ENCODE data around the gene HECTD3. TPM values are rescaled to one million over a fixed set of nuclear protein-coding genes. Genes with fewer than 3 reads are reported as not detected.

Gene HECTD3
- total and polyA plus RNA-seq, 2 of the 4 experiments (the other 2 are of a cell fraction) = 12.2 to 39.5 TPM

DNA sequence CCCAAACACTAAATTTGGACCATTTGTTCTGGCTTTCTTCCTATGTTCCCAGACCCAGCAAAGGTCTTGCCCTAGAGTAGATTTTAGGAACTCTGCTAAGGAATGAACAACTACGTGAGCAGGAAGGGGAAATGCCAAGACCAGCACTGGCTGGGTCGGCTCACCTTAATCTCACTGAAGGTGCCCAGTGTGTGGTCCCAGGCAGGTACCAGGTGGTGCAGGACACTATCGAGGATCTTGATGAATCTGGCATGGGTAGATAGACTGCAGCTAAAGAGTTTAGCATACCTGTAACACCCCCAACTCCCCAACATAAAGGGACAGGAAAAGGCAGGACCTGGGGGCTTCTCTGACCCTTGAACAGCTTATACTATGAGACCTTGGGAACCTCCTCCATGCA is 3.0 kb downstream of the HECTD3 start:
- Histone ChIP-seq H4K5ac (ENCODE audit: low read depth, low read length) (no peak overlapping the region), H3K9me3 (ENCODE audit: control insufficient read depth, insufficient read depth, low read length) (no peaks in the 10 kb centered on the region), H3K27ac (ENCODE audit: insufficient read depth, low read length) (no peak overlapping the region), H3K9ac (ENCODE audit: low read depth, low read length) (no peak overlapping the region), H2AK9ac (replicated peaks; ENCODE audit: low read depth, low read length, poor library complexity) (no peak overlapping the region), H3K27me3 (ENCODE audit: control insufficient read depth, insufficient read depth, low read length) (no peaks in the 10 kb centered on the region), H3K4me3 (ENCODE audit: insufficient read depth, low read depth, low read length) (no peak overlapping the region), H3K4me2 (ENCODE audit: low read depth, low read length) (no peak overlapping the region), H2BK5ac (ENCODE audit: low read depth, low read length, poor library complexity, severe bottlenecking) (no peak overlapping the region), H3K18ac (ENCODE audit: low read depth, low read length) (no peak overlapping the region), H3K56ac (ENCODE audit: extremely low read depth, insufficient read depth, low read length) (no peak overlapping the region), H4K91ac (ENCODE audit: insufficient read depth, low read depth, low read length) (no peak overlapping the region), H2BK20ac (ENCODE audit: low read depth, low read length) (no peak overlapping the region), H3K79me1 (ENCODE audit: low read depth in 1 of 2, low read length in 2 of 2) (peaks cover 17 to 41% of the 10 kb centered on the region in 2 experiments), H3K9me1 (ENCODE audit: insufficient read depth, low read length) (peaks cover 16% of the 10 kb centered on the region), H2AFZ (replicated peaks; ENCODE audit: low read length, poor library complexity) (no peak overlapping the region), H4K20me1 (ENCODE audit: insufficient read depth, low read length) (peaks cover 6% of the 10 kb centered on the region; the same call in 1 of the 2 replicates), H2BK15ac (ENCODE audit: low read depth, low read length) (no peak overlapping the region), H4K8ac (ENCODE audit: low read depth in 2 of 2, low read length in 2 of 2) (no peak overlapping the region), H2AK5ac (ENCODE audit: low read depth, low read length) (no peak overlapping the region), H3K36me3 (ENCODE audit: control insufficient read depth, insufficient read depth, low read length) (peaks cover 62% of the 10 kb centered on the region), H2BK120ac (ENCODE audit: low read depth, low read length) (no peak overlapping the region), H3K4ac (ENCODE audit: low read depth, low read length) (no peak overlapping the region), H3K23ac (ENCODE audit: low read depth, low read length) (no peak overlapping the region), H3K4me1 (ENCODE audit: control insufficient read depth, insufficient read depth, low read length) (peaks cover 8% of the 10 kb centered on the region), H3K14ac (replicated peaks; ENCODE audit: low read depth, low read length) (no peak overlapping the region)
- DNase-seq = no peak
- ATAC-seq (ENCODE audit: low read depth) = no peak
- intact Hi-C loops (cut with micrococcal nuclease) = no loop called here
- POLR2A ChIA-PET (ENCODE audit: unreplicated experiment) = no interaction called here
- BruUV-seq (replicated peaks) = no TSS peak
- in situ Hi-C loops (cut with MboI; ENCODE audit: low sequenced_read_pairs) = no loop called here
- no peak for TF ChIP-seq FOS (IDR thresholded peaks at IDR 0.05; ENCODE audit: low read depth, low read length)
- TF ChIP-seq MAFK (IDR thresholded peaks at IDR 0.05; ENCODE audit: low read depth, low read length) = no peak
- TF ChIP-seq SMC3 (IDR thresholded peaks at IDR 0.05; ENCODE audit: low read depth, low read length) = no peak
- no peak for TF ChIP-seq BHLHE40 (IDR thresholded peaks at IDR 0.05; ENCODE audit: low read depth, low read length)
- TF ChIP-seq MAZ (IDR thresholded peaks at IDR 0.05; ENCODE audit: borderline replicate concordance, low read depth, low read length) = no peak
- 100% methylated on average over 1 of the region's 3 CpGs; no CpG with 5 or more reads in 1 of the 2 experiments for WGBS, 2 experiments (ENCODE audit: extremely low coverage in 2 of 2, insufficient read length in 1 of 2)
- CTCF ChIA-PET = no interaction called here
- dilution Hi-C loops (cut with HindIII; ENCODE audit: low sequenced_read_pairs, unreplicated experiment) = no loop called here

All from IMR-90 (cell line).